CD4-positive, alpha-beta T cell treated with Interleukin-12 subunit alpha and Interleukin-12 subunit beta, for 1 hour (primary cell): ENCODE measurements around the gene LZTR1.
A peak's percentile ranks its signal among the peaks of the same experiment; 100 is the strongest.
"Not testable (repeated sequence)": the region's sequence is repeated elsewhere in the genome, so short reads cannot be mapped to it uniquely, and the experiment has no call there.

ENCODE experiments used
- DNase-seq: peaks from one replicate; pipeline ENCODE4 v3.0.0-alpha.2; 2020

Gene LZTR1

GRCh38 chr22:21041937-21042336 lies 59.8 kb downstream of the LZTR1 start:
- no peak for DNase-seq

GRCh38 chr22:21042978-21043859 lies 61.1 kb downstream of the LZTR1 start:
- DNase-seq = no peak

- DNase-seq = no peak
These were observed 61.9 kb downstream of the LZTR1 start for GRCh38 chr22:21043860-21044535.

GRCh38 chr22:21044931-21045584 lies 63.0 kb downstream of the LZTR1 start:
- no peak for DNase-seq

GRCh38 chr22:21045585-21046294 lies 63.6 kb downstream of the LZTR1 start, which contains the start of gene LRRC74B:
Gene LRRC74B (plus strand): TSS chr22:21045946. CDS start chr22:21045987, 41 bp downstream.
- peak; percentile 72 for DNase-seq

GRCh38 chr22:21047035-21047661 lies 65.1 kb downstream of the LZTR1 start:
- DNase-seq = no peak

- DNase-seq = no peak
These were observed 65.6 kb downstream of the LZTR1 start for GRCh38 chr22:21047730-21048129.

GRCh38 chr22:21048448-21048847 lies 66.4 kb downstream of the LZTR1 start:
- DNase-seq = not testable (repeated sequence)
